Posterior cingulate gyrus (tissue), 11 donors: ENCODE measurements around the gene CDH22.
A peak's percentile ranks its signal among the peaks of the same experiment; 100 is the strongest.

Experiments
- DNase-seq, 10 donors: peaks; one replicate each; pipeline versions ENCODE4 v3.0.0 to v3.0.0-alpha.2; 2020 to 2021; ENCODE audit warnings: mixed read lengths in 3 of 10
- intact Hi-C: fragments of 100-400 bp; cut with DNase I; formaldehyde crosslinking; loops from one replicate; pipeline ENCODE4 v1.15.1; 2023

The CDH22 gene

GRCh38 chr20:46179862-46180261 lies 128.4 kb downstream of the CDH22 start:
- intact Hi-C loops: no loop called here
- DNase-seq: peak in 1 of 10 donors; percentile 55

GRCh38 chr20:46178891-46179290 lies 129.4 kb downstream of the CDH22 start:
- intact Hi-C loops: no loop called here
- peak in 1 of 10 donors; percentile 55 for DNase-seq

DNA sequence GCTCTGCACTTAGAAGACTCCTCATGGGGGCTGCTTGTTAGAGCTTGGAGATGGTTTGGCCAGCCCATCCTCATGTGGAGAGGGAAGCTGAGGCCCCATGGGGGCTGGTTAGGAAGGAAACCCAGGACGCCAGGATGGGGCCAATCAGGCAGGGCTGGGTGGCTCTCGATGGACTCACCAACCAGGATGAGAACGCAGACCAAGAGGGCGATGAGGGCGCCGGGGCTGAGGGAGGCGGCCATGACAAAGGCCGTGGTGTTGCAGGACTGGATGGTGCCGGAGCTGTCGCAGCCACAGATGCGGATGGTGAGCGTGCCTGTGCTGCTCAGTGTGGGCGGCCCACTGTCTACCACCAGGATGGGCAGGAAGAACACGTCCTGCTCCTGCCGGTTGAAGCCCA lies 130.5 kb downstream of the CDH22 start:
- intact Hi-C loops: no loop called here
- DNase-seq: peak in 2 of 10 donors; percentile 83

- peak in 1 of 10 donors; percentile 59 for DNase-seq
These were observed 131.4 kb downstream of the CDH22 start for GRCh38 chr20:46176739-46177378.

DNA sequence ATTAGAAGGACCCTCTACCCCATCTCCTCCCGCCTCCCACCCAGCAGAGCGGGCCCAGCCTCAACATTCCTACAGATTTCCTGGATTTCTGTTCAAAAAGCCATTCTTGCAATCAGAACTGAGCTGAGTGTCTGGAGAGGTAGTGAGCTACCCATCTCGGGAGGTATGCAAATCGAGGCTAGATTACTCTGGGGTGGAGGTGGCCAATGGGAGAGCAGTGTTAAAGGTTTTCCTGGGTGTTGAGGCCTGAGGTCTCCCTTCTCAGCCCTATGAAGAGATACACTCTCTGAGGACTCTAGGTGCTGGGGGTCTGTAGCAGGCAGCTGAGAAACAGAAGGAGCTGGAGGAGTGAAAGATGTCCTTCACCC lies 133.2 kb downstream of the CDH22 start:
- peak in 1 of 10 donors; percentile 14 for DNase-seq
- intact Hi-C loops: no loop called here

More at GRCh38 chr20:46176739-46177378, 131.4 kb downstream of the CDH22 start:
- intact Hi-C loops: no loop called here

DNA sequence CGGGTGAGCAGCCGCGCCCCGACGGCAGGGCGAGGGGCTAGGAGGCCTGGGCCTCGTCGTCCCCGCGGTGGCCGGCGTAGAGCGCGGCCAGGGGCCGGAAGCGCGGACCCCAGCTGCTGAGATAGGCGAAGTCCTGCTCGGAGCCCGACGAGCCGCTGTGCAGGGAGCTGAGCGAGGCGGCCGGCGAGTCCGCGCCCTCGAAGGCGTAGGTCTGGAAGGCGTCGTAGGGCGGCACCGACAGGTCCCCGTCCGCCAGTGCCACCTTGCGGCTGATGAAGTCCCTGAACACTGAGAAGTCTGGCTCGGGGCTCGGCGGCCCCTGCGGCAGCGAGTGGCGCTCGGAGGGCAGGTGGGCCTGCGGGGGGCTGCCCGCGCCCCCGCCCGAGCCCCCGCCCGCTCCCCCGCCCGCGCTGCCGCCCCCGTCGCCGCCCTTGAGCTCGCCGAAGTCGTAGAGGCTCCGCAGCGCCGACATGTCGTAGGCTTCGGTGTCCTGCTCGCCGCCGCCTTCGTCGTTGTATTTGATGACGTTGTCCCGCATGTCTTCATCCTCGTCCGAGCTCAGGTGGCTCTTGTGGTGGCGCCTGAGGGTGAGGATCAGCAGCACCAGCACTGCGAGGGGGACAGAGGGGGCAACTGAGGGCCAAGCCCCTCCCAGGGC lies 133.7 kb downstream of the CDH22 start:
- intact Hi-C loops: no loop called here
- peak in 6 of 10 donors; percentile 40 to 90 (median 48) for DNase-seq

GRCh38 chr20:46173652-46174468 lies 134.4 kb downstream of the CDH22 start:
- intact Hi-C loops: no loop called here
- DNase-seq: peak in 1 of 10 donors; percentile 56

GRCh38 chr20:46172961-46173536 lies 135.2 kb downstream of the CDH22 start:
- intact Hi-C loops: no loop called here
- no peak for DNase-seq

GRCh38 chr20:46172455-46172854 lies 135.8 kb downstream of the CDH22 start:
- peak in 1 of 10 donors; percentile 3 for DNase-seq
- intact Hi-C loops: no loop called here

GRCh38 chr20:46171909-46172308 lies 136.4 kb downstream of the CDH22 start:
- peak in 1 of 10 donors; percentile 12 for DNase-seq
- intact Hi-C loops: no loop called here

DNA sequence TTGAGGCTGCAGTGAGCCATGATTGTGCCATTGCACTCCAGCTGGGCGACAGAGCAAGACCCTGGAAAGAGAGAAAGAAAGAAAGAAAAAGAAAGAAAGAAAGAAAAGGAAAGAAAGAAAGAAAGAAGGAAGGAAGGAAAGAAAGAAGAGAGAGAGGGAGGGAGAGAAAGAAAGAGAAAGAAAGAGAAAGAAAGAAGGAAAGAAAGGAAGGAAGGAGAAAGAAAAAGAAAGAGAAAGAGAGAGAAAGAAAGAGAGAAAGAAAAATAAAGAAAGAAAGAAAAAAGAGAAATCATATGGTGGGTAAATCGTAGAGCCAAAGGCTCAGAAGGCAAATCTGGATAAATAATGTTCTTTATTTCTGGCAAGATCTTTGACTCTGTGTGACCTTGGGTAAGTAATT lies 136.8 kb downstream of the CDH22 start:
- DNase-seq: no peak
- intact Hi-C loops: no loop called here

DNA sequence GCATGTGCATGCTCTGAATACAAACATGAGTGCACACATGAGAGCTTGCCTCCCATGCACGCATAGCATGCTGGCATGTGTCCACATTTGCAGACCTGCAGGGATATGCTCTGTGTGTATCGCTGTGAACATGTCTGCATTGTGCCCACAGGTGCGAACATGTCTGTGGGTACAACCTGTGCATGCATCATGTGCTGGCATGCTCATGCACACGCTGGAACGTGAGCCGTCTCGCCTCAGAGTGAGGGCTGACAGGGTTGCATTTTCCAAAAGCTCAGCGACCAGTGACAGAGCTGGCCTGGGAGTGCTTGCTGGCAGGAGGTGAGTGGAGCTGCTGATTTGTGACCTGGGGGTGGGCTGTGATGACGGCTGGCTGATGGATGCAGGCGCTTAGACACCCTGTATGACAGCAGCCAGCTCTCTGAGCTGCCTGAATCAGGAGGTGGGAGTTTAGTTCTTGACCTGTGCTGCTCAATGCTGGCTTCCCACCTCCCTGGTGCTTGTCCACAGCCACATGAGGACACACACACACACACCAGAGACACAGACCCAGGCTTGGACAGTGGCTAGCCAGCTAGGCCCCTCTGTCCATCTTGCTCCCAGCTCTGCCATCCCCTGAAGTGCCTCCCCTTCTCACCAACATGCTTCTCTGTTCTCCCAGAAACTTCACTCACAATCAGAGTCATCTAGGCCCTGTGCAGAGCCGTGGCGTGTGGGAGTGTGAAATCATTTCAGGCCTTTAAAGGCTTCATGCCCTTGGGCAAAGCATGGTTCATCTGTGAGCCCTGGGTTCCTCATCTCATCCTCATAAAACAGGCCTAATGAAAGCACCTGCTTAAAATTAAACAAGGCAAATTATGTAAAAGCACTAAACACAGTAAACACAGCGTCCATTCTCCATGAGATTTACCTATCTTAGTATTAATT lies 138.8 kb downstream of the CDH22 start:
- intact Hi-C loops: no loop called here
- peak in 1 of 10 donors; percentile 66 for DNase-seq

DNA sequence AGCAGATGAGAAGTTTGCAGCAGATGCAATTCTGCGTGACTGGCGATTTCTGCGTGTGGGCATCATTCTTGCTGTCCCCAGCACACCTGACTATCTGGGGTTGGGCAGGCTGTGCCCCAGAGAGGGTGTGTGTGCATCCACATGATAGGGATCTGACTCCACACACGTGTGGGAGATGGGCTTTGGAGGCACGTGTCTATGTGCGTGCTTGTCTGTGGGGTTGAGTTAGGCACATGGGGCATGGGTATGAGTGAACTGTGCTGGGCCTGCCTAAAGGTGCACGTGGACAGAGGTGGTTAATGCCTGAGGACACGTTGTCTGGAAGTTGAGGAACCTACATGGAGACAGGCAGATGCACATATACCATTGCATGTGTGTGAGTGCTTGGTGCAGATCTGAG lies 139.9 kb downstream of the CDH22 start:
- DNase-seq: peak in 1 of 10 donors; percentile 78
- intact Hi-C loops: no loop called here

GRCh38 chr20:46167080-46167479 lies 141.2 kb downstream of the CDH22 start:
- intact Hi-C loops: no loop called here
- no peak for DNase-seq

DNA sequence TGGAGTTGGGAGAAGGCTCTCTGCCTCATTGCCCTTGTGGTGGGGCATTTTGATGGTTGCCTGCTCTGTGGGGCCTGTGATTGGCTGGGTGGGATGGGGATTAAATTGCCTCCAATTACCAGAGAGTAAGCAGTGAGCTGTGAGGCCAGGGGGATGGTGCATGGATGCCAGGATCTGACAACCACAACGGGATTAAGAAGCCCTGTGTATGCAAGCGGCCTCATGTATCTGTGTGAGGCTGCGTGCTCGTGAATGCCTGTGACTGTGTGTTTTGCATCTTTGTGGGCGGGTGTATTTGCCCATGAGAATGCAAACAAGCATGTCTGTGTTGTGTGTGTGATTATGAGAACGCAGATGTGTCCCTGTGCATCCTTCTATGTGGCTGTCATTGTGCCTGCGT lies 144.0 kb downstream of the CDH22 start:
- DNase-seq: peak in 1 of 10 donors; percentile 55
- intact Hi-C loops: no loop called here

- peak in 2 of 10 donors; percentile 52 to 66 for DNase-seq
- intact Hi-C loops: no loop called here
These were observed 146.4 kb downstream of the CDH22 start for GRCh38 chr20:46161921-46162320.

DNA sequence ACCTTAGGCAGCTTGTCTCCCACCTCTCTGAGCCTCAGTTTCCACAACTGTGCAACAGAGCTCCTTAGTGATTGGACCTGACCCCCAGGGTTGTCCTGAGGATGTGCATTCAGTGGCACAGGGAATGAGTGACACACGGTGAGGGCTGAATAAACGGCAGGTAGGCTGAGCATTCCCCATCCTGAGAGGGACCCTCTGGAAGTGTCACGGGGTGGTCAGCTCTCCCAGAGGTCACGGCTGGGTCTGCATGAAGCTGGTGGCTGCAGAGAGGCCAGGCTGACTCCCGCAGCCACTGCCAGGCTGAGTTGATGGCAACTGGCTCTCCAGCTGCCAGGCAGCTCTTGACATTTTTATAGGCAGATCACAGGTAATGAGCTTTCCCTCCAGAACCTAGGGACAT lies 147.6 kb downstream of the CDH22 start:
- intact Hi-C loops: no loop called here
- DNase-seq: peak in 2 of 10 donors; percentile 55 to 57

DNA sequence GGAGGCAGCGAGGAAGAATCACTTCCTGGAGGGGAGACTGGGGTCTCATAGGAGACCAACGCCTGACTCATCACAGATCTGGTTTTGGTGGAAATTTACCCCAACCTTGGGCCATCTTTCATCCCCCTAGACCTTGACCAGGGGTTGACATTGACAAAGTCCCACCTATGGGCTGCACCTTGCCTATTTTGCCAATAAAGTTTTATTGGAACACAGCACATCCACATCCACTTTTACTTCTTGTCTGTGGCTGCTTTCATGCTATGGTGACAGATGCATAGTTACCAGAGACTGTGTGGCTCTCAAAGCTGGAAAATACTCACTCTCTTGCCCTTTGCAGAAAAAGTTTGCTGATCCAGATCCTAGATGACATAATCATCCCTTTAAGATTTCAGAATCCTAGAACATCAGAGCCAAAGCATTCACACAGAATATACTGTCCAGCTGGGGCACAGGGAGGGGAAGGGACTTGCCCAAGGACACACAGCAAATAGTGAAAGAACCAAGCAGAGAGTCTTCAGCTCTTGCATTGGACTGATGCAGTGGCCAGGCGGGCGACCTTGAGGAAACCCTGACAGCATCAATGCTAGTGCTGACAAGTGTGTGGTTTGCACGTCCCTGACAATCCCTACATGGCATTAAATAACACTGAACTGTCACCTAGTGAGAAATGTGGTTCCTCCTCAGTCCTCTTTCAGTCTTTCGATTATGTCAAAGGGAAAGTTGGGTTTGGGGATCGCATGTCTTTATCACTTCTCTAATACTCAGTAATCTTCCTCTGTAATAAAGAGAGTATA lies 149.0 kb downstream of the CDH22 start:
- intact Hi-C loops: no loop called here
- DNase-seq: peak in 2 of 10 donors; percentile 34 to 49

- DNase-seq: peak in 2 of 10 donors; percentile 32 to 45
- intact Hi-C loops: no loop called here
These were observed 149.8 kb downstream of the CDH22 start for GRCh38 chr20:46158476-46158987.
